WERI-Rb-1 (cell line): Measurements from ENCODE around the gene GOLIM4.

Source experiments
- DNase-seq: peaks from one replicate; pipeline ENCODE4 v3.0.0-alpha.2; 2020
- H3K27ac ChIP-seq: fragments of 250-450 bp; sonication (Bioruptor Pico); 2 replicates; pipeline ENCODE4 v1.5.1; 2020; ENCODE audit warnings: mild to moderate bottlenecking, moderate library complexity
- H3K27me3 ChIP-seq: fragments of 250-450 bp; sonication (Bioruptor Pico); 2 replicates; pipeline ENCODE4 v1.5.1; 2021; ENCODE audit warnings: mild to moderate bottlenecking, low read depth, moderate library complexity; ENCODE audit not compliant: insufficient read depth, severe bottlenecking
- H3K36me3 ChIP-seq: fragments of 250-450 bp; sonication (Bioruptor Pico); 2 replicates; pipeline ENCODE4 v1.5.1; 2020; ENCODE audit warnings: mild to moderate bottlenecking, moderate library complexity
- H3K4me3 ChIP-seq: 2 replicates; pipeline ENCODE4 v1.5.1; 2011; ENCODE audit warnings: low read depth, mild to moderate bottlenecking, control low read depth, low read length
- H3K9me3 ChIP-seq: fragments of 250-450 bp; sonication (Bioruptor Pico); 2 replicates; pipeline ENCODE4 v1.5.1; 2021; ENCODE audit warnings: mild to moderate bottlenecking, moderate library complexity; ENCODE audit not compliant: severe bottlenecking
- TF ChIP-seq, protein P1 (sequence below): IDR thresholded peaks from 2 replicates; pipeline ENCODE4 v1.5.1; 2011; ENCODE audit warnings: low read depth, mild to moderate bottlenecking, control low read depth, inconsistent platforms, low read length

The GOLIM4 gene

DNA sequence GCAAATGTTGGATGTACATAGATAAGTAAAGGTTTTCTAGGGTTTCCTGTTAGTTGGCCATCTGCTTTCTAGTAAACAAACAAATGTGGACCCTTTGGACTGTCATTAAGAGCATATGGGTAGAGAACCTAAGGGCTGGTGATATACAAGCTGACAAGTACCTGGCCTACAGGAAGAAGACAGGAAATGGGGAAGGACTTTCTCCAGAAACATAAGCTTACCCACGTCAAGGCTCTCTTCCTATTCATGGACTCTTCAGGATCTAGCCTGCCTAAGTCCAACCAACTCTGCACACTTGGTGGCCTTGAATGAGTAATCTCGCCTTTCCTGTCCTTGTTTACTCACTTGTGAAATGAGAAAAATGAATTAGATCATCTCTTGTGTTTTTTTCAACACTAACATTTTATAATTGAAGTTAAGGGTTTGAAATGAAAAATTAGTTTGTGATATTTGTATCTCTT, 22.2 kb upstream of the GOLIM4 start:
- TF ChIP-seq, protein P1, sequence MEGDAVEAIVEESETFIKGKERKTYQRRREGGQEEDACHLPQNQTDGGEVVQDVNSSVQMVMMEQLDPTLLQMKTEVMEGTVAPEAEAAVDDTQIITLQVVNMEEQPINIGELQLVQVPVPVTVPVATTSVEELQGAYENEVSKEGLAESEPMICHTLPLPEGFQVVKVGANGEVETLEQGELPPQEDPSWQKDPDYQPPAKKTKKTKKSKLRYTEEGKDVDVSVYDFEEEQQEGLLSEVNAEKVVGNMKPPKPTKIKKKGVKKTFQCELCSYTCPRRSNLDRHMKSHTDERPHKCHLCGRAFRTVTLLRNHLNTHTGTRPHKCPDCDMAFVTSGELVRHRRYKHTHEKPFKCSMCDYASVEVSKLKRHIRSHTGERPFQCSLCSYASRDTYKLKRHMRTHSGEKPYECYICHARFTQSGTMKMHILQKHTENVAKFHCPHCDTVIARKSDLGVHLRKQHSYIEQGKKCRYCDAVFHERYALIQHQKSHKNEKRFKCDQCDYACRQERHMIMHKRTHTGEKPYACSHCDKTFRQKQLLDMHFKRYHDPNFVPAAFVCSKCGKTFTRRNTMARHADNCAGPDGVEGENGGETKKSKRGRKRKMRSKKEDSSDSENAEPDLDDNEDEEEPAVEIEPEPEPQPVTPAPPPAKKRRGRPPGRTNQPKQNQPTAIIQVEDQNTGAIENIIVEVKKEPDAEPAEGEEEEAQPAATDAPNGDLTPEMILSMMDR, result no peak
- Histone ChIP-seq H3K27ac (no peak overlapping the region), H3K27me3 (no peaks in the 10 kb centered on the region), H3K4me3 (no peak overlapping the region), H3K36me3 (no peaks in the 10 kb centered on the region), H3K9me3 (no peaks in the 10 kb centered on the region)
- DNase-seq, result no peak

DNA sequence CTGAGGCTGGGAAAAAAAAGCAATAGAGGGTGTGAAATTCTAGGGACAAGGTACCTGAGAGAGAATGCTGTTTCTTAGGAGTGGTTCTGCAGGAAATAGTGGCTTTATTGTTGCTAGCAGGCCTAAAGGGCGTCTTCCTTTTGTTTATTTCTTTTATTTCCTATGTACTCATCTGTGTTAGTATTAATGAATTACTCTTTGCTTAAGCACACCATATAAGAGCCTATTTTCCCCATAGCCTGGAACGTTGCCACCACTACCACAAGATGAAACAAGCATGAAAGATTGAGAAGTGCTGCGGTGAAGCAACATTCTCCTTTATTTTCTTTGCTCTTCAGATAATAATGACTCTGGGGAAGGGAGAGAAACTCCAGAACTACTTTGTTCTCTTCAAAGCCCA, 21.3 kb upstream of the GOLIM4 start:
- TF ChIP-seq, protein P1, result no peak
- Histone ChIP-seq H3K27me3 (no peaks in the 10 kb centered on the region), H3K27ac (no peak overlapping the region), H3K36me3 (no peaks in the 10 kb centered on the region), H3K4me3 (no peak overlapping the region), H3K9me3 (no peaks in the 10 kb centered on the region)
- DNase-seq, result no peak

DNA sequence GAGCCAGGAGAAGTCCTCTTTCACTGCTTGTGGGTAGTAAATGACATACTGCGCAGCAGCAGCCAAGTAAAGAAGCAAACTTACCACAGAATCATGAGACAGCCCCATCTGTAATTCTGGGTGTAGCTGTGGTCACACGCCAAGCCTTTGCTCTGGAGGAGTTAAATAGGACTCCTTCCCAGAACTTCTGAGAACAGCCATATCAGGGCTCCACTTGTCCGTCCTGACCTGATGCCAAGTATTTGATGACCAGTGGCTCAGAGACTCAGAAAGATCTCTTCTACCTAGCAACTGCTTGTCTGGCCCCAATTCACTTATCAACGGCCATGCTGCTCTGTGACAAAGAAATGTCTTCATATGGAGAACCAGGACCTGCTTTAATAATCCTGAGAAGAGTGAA, 20.6 kb upstream of the GOLIM4 start:
- no peaks in the 10 kb centered on the region for H3K36me3 ChIP-seq
- DNase-seq, result no peak
- TF ChIP-seq, protein P1, result no peak
- H3K27me3 ChIP-seq, result no peaks in the 10 kb centered on the region
- H3K9me3 ChIP-seq, result no peaks in the 10 kb centered on the region
- H3K4me3 ChIP-seq, result no peak overlapping the region
- H3K27ac ChIP-seq, result no peak overlapping the region

DNA sequence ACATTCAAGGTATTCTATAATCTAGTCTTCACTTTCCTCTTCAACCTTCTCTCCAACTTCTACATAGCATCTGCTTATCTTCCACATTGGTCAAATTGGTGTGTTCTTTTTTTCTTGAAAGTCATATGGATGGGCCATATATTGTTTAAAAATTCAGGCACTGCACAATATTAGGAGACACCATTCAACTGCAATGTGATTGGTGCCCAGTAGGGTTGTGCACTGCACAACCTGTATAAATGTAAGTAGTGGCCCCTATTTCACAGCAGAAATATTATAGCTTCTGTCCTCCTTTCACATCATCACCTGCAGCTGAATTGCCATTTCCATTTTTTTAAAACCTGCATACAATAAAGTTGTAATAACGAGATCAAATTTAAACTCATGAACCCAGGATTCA, 18.1 kb upstream of the GOLIM4 start:
- Histone ChIP-seq H3K27ac (no peak overlapping the region), H3K27me3 (no peaks in the 10 kb centered on the region), H3K36me3 (no peaks in the 10 kb centered on the region), H3K9me3 (no peaks in the 10 kb centered on the region), H3K4me3 (no peak overlapping the region)
- DNase-seq, result no peak
- TF ChIP-seq, protein P1, result no peak

DNA sequence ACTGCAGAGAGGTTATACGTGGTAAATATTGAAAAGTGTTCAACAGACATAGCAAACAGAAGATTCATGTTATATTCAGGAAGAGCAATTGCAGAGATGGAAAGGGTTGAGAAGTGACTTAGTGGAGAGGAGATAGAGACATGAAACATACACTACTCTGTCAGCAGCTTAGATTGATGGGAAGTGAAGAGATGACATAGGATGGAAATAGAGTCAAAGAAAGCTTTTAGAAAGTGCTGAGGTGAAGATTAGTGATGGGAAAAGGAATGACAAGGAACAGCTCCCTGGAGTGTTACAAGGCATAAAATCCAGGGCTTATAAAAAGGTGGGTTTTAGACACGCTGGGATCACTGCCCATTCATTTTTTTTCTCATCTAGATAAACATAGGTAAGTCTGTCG, 17.2 kb upstream of the GOLIM4 start:
- Histone ChIP-seq H3K27ac (no peak overlapping the region), H3K27me3 (no peaks in the 10 kb centered on the region), H3K36me3 (no peaks in the 10 kb centered on the region), H3K9me3 (no peaks in the 10 kb centered on the region), H3K4me3 (no peak overlapping the region)
- TF ChIP-seq, protein P1, result no peak
- no peak for DNase-seq

DNA sequence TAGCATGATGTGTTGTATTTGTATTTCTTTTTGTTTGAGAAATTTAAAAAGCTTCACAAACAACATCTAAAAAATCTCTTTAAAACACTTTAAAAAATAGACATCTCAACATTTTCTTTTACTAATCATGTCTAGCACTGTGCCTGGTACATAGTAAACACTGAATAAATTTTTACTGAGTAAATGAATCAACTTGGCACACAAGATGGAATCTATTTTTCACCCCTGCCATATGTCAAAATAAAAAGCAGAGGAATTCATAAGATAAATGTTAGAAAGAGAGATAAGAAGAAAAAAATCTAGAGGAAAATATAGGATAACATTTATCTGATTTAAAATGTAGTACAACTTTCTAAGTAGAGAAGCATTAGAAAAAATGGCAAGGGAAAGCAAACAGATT, 8.6 kb upstream of the GOLIM4 start:
- no peak for DNase-seq
- Histone ChIP-seq H3K9me3 (no peaks in the 10 kb centered on the region), H3K27ac (no peak overlapping the region), H3K36me3 (no peaks in the 10 kb centered on the region), H3K4me3 (no peak overlapping the region), H3K27me3 (no peaks in the 10 kb centered on the region)
- TF ChIP-seq, protein P1, result no peak
